ENCODE measurements around the gene VPS13D.

DNA sequence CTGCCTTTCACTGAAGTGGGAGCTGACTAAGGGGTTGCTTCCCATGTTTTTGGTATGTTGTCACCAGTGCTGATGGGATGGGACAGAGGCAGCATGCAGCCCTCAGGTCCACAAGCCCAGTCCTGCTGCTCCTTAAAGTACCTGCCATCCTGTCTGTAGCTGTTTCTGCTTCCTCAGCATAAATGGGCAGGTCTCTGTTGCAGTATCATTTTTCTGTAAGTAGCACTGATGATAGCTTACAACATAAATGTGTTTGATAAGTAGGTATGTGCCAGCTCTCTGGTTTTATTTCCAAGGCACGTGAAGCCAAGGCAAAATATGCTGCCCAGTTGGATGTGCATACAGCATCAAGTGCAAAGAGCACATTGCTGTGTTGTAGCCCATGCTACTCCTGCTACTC is 173.0 kb downstream of the VPS13D start:
- no peak for TF ChIP-seq POLR2A (IDR thresholded peaks at IDR 0.05)
- TF ChIP-seq, protein P1, sequence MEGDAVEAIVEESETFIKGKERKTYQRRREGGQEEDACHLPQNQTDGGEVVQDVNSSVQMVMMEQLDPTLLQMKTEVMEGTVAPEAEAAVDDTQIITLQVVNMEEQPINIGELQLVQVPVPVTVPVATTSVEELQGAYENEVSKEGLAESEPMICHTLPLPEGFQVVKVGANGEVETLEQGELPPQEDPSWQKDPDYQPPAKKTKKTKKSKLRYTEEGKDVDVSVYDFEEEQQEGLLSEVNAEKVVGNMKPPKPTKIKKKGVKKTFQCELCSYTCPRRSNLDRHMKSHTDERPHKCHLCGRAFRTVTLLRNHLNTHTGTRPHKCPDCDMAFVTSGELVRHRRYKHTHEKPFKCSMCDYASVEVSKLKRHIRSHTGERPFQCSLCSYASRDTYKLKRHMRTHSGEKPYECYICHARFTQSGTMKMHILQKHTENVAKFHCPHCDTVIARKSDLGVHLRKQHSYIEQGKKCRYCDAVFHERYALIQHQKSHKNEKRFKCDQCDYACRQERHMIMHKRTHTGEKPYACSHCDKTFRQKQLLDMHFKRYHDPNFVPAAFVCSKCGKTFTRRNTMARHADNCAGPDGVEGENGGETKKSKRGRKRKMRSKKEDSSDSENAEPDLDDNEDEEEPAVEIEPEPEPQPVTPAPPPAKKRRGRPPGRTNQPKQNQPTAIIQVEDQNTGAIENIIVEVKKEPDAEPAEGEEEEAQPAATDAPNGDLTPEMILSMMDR (IDR thresholded peaks at IDR 0.05), result no peak

Measured in testis (tissue), 2 donors.